Activated naive CD4-positive, alpha-beta T cell treated with anti-CD3 and anti-CD28 coated beads, Interleukin-2, amount 50 U/mL, for 24 hours (primary cell): ENCODE data around the gene RAB28.

Experiments
- H3K27ac Mint-ChIP-seq: one replicate; pipeline ENCODE4 v1.8.0; 2021; ENCODE audit warnings: mild to moderate bottlenecking, mixed read lengths
- H3K27me3 Mint-ChIP-seq: one replicate; pipeline ENCODE4 v1.8.0; 2021; ENCODE audit warnings: mixed read lengths
- H3K36me3 Mint-ChIP-seq: one replicate; pipeline ENCODE4 v1.8.0; 2021; ENCODE audit warnings: mixed read lengths
- H3K4me1 Mint-ChIP-seq: one replicate; pipeline ENCODE4 v1.8.0; 2021; ENCODE audit warnings: mixed read lengths
- H3K4me3 Mint-ChIP-seq: one replicate; pipeline ENCODE4 v1.8.0; 2021; ENCODE audit warnings: mild to moderate bottlenecking, mixed read lengths
- H3K9me3 Mint-ChIP-seq: one replicate; pipeline ENCODE4 v1.8.0; 2021; ENCODE audit warnings: mixed read lengths

The RAB28 gene

DNA sequence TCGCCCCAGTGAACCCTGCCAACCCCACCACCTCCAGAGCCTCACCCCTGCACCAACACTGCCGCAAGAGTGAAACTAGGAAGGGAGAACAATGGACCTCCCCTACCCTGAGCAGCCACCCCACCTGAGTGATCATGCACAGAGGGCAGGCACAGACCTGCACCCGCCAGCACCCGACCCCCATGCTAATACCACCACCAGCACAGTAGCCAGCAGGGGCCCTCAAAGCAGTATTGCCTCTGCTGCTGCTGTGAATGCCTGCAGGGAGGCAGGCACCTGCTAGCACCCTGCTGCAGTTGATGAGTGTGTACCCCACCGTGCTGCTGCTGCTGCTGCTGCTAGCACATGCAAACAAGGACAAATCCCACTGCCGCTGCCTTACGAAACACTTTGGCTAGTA is 100.1 kb downstream of the RAB28 start:
- no peaks in the 10 kb centered on the region for H3K27me3 Mint-ChIP-seq
- H3K4me3 Mint-ChIP-seq = no peak overlapping the region
- no peak overlapping the region for H3K27ac Mint-ChIP-seq
- H3K36me3 Mint-ChIP-seq = peaks cover 20% of the 10 kb centered on the region
- peaks cover 25% of the 10 kb centered on the region for H3K4me1 Mint-ChIP-seq
- peaks cover 8% of the 10 kb centered on the region for H3K9me3 Mint-ChIP-seq

DNA sequence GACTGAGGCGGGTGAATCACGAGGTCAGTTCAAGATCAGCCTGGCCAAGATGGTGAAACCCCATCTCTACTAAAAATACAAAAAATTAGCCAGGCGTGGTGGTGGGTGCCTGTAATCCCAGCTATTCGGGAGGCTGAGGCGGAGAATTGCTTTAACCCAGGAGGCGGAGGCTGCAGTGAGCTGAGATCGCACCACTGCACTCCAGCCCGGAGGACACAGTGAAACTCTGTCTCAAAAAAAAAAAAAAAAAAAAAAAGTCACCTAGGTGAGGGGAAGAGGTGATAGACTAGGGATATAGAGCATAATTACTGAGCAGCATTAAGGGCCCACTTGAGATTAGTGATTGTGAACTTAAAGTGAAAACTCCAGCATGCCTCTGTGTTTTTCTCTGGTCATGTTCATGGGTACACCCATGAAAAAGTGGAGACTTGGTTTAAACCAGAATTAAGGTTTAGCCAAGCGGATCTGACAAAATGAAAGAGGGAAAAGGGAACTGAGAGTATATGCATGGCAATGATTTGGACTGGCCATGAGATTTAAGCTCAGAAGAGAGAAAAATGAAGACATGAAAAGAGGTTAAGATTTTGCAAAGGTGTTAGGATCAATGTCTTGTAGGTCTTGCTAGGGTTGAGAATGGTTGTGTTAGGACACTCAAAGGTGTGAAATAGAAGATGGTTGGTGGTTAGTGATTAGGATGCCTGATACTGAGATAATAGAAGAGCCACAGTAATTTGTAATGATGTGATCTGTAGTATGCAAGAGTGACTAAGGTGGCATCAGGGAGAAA is 105.0 kb downstream of the RAB28 start:
- no peak overlapping the region for H3K4me3 Mint-ChIP-seq
- H3K27me3 Mint-ChIP-seq = no peaks in the 10 kb centered on the region
- H3K9me3 Mint-ChIP-seq = no peaks in the 10 kb centered on the region
- H3K36me3 Mint-ChIP-seq = peaks cover 17% of the 10 kb centered on the region
- H3K4me1 Mint-ChIP-seq = no peaks in the 10 kb centered on the region
- no peak overlapping the region for H3K27ac Mint-ChIP-seq

DNA sequence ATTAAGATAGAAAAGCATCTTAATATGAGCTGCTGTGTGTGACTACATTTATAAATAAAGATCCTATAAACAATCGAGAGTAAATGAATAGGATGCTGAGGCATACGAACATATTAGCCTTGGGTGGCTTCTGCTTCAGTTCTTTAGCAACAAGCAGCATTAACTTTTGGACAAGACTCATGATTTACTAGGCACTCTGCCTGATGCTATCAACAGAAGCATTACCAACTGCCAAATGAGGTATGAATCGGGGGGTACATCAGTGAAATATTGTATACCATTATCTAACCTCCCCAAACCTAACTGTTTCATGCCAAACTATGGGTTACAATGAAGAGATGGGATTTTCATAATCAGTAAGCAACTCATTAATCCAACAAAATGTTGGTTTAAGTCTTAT is 113.1 kb downstream of the RAB28 start:
- Mint-ChIP-seq H3K36me3 (peaks cover 22% of the 10 kb centered on the region), H3K27ac (no peak overlapping the region)

DNA sequence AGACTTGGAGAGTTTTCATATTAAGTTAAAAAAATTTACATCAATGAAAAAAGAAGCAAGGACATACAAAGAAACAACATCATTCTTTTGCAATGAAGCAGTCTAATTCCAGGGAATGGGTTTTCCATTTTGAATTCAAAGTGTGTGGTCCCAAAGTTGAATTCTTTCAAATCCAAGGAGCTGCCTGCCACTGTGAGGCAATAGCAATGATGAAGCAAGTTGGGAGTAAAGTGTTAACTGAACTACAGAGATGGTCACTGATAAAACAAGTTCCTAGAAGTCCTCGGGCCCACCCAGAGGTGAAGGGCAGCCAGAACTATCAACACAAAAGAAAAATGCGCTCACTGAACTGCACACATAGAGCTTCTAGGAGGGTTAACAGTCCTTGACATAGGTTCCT is 115.9 kb downstream of the RAB28 start:
- H3K27me3 Mint-ChIP-seq = no peaks in the 10 kb centered on the region
- peaks cover 20% of the 10 kb centered on the region for H3K36me3 Mint-ChIP-seq
- no peak overlapping the region for H3K4me3 Mint-ChIP-seq
- no peak overlapping the region for H3K27ac Mint-ChIP-seq
- no peaks in the 10 kb centered on the region for H3K4me1 Mint-ChIP-seq
- no peaks in the 10 kb centered on the region for H3K9me3 Mint-ChIP-seq

More for the DNA sequence above, 113.1 kb downstream of the RAB28 start:
- H3K4me1 Mint-ChIP-seq = no peaks in the 10 kb centered on the region
- H3K27me3 Mint-ChIP-seq = no peaks in the 10 kb centered on the region
- H3K4me3 Mint-ChIP-seq = no peak overlapping the region
- no peaks in the 10 kb centered on the region for H3K9me3 Mint-ChIP-seq

DNA sequence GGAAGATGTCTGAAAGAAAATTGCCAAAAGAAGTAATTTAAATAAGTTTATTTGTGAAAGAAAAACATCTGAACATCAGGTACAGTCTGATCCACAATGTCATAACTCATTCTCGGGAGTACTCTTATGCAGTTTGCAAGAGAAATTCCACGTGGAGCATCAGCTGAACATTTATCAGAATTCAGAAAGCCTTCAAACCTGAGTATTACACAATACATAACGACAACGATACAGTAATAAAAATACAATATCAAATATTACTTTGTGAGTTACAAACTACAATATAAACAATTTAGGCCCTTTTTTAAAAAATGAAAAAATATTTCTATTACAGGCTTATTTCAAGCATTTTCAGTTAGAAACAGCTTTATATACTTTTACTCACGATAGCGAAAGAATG is 116.4 kb downstream of the RAB28 start:
- H3K27me3 Mint-ChIP-seq = no peaks in the 10 kb centered on the region
- no peaks in the 10 kb centered on the region for H3K4me1 Mint-ChIP-seq
- H3K9me3 Mint-ChIP-seq = no peaks in the 10 kb centered on the region
- no peak overlapping the region for H3K4me3 Mint-ChIP-seq
- H3K27ac Mint-ChIP-seq = no peak overlapping the region
- peaks cover 21% of the 10 kb centered on the region for H3K36me3 Mint-ChIP-seq

DNA sequence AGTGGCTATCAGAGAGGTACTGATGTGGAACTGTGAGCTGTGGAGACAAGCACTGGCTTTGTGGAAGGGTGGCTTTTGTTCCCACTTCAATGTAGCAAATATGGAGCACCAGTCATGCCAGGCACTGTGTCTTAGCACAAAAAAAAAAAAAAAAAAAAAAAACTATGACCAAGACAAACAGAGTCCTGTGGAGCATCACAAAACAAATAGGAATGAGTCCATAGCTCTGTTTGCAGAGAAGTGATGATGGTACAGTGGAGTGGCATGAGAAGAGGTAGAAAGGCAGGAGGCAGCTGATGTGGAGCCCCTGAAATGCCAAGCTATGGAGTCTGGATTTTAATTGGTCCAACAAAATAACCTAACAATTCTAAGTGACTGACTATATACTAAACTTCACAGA is 116.9 kb downstream of the RAB28 start:
- peaks cover 23% of the 10 kb centered on the region for H3K36me3 Mint-ChIP-seq
- H3K9me3 Mint-ChIP-seq = no peaks in the 10 kb centered on the region
- no peaks in the 10 kb centered on the region for H3K27me3 Mint-ChIP-seq
- H3K4me1 Mint-ChIP-seq = no peaks in the 10 kb centered on the region
- H3K27ac Mint-ChIP-seq = no peak overlapping the region
- H3K4me3 Mint-ChIP-seq = no peak overlapping the region

DNA sequence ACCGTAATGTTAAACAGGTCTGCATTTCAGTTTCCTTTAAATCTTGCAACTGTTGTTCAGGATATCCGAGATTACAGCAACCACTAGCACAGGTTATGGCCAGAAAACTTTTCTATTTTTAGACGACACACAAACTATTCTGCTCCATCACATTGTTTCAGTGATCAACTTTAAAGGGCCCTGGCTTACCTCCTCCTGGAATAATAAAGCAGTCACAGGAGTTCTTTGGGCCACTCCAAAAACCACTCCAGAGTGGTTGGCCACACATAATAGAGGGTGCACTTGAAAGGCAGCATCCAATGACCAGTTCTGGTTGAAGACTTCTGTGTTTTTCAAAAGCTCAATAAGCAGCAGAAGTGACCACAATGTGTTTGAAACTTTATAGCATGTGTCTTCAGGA is 118.9 kb downstream of the RAB28 start:
- Mint-ChIP-seq H3K4me1 (no peaks in the 10 kb centered on the region), H3K36me3 (peaks cover 28% of the 10 kb centered on the region)

DNA sequence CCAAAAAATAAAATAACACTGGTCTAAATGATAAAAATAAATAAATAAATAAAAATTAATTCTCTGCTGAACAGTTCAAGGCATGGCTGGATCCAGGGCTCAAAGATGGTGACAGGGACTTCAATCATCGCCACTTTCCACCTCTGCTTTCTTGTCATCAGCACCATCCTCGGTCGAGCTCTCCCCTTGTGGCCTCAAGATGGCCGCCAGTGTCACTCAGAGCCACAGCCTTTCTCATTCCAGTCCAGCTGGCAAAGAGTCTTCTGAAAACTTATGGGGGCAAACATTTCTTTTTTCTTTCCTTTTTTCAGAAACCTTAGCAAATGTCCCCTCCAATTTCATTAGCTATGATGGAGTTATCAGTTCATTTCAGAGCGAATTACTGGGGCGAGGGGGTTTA is 119.5 kb downstream of the RAB28 start:
- H3K36me3 Mint-ChIP-seq = peaks cover 24% of the 10 kb centered on the region
- H3K4me1 Mint-ChIP-seq = no peaks in the 10 kb centered on the region
- no peaks in the 10 kb centered on the region for H3K9me3 Mint-ChIP-seq
- no peak overlapping the region for H3K27ac Mint-ChIP-seq
- H3K27me3 Mint-ChIP-seq = no peaks in the 10 kb centered on the region
- H3K4me3 Mint-ChIP-seq = no peak overlapping the region

More for the DNA sequence above, 118.9 kb downstream of the RAB28 start:
- no peaks in the 10 kb centered on the region for H3K9me3 Mint-ChIP-seq
- no peaks in the 10 kb centered on the region for H3K27me3 Mint-ChIP-seq
- no peak overlapping the region for H3K4me3 Mint-ChIP-seq
- no peak overlapping the region for H3K27ac Mint-ChIP-seq

DNA sequence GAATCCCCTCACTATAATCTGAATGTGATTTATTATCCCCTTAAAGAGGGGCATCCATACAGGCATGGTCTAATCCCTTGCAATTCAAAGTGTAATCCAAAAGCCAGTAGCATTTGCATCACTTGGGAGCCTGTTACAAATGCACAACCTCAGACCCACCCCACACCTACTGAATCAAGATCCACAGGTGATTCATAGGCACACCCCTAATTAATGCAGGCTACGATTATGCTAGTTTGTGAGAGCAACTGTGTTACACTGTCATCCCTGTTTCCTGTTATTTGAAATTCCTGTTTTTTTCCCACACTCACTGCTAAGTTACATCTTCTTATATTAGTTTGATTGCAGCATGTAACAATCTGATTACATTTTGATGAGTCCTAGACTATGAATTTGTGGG is 120.0 kb downstream of the RAB28 start:
- no peaks in the 10 kb centered on the region for H3K27me3 Mint-ChIP-seq
- H3K4me1 Mint-ChIP-seq = no peaks in the 10 kb centered on the region
- no peak overlapping the region for H3K27ac Mint-ChIP-seq
- peaks cover under 1% of the 10 kb centered on the region for H3K9me3 Mint-ChIP-seq
- no peak overlapping the region for H3K4me3 Mint-ChIP-seq
- peaks cover 24% of the 10 kb centered on the region for H3K36me3 Mint-ChIP-seq

DNA sequence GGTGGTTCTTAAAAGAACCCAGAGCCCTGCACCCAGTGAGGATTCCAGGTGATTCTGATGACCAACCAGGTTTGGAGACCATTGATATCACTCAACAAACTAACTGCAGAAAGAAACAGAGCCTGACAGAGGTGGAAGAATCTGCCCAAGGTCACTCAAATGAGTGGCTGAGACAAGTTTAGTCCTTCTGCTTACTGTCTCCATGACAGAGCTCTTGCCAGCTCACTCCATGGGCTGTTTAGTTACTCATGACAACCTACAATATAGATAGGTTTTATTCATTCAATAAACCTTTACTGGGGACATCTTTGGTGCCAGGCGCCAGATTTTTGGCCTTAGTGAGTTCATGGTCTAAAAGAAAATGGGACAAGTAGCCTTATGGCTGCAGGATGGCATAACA is 124.3 kb downstream of the RAB28 start:
- no peaks in the 10 kb centered on the region for H3K4me1 Mint-ChIP-seq

DNA sequence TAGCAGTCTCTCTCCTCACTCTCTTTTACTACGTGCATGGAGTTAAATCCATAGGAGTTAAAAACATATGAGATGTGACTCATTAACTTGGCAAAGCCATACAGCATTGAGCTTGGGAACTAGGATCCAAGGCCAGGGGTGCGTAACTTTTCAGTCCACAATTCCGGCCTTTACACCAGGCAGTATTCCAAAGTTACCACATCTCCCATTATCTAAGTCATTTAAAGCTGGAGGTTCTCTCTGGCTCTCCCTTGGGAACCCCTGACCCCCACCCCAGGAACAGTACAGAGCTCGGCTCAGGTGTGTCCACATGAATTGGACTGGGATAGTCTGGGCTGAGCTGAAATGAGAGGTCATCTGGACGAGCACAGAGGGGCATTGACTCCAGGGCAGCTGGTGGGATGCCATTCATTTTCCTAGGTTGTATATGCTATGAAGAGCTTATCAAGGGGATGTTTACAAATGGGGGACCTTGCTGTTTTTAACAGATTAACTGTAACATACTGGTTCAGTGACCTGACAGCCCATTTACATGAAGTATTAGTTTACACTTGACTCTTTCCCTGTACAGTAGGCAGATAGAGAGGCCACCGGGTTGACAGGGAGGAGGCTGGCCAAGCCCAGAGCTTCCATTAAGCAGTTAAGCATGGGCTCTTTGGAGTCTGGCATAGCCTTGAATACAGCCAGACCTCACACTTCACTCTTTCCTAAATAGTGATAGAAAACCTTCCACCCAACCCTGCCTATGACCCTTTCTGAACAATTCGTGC is 128.8 kb downstream of the RAB28 start:
- peaks cover 23% of the 10 kb centered on the region for H3K36me3 Mint-ChIP-seq
- no peak overlapping the region for H3K27ac Mint-ChIP-seq
- peaks cover 4% of the 10 kb centered on the region for H3K9me3 Mint-ChIP-seq
- no peak overlapping the region for H3K4me3 Mint-ChIP-seq
- no peaks in the 10 kb centered on the region for H3K4me1 Mint-ChIP-seq
- H3K27me3 Mint-ChIP-seq = no peaks in the 10 kb centered on the region

More for the DNA sequence above, 124.3 kb downstream of the RAB28 start:
- Mint-ChIP-seq H3K4me3 (no peak overlapping the region), H3K27ac (no peak overlapping the region), H3K27me3 (no peaks in the 10 kb centered on the region), H3K9me3 (peaks cover 4% of the 10 kb centered on the region), H3K36me3 (peaks cover 21% of the 10 kb centered on the region)

DNA sequence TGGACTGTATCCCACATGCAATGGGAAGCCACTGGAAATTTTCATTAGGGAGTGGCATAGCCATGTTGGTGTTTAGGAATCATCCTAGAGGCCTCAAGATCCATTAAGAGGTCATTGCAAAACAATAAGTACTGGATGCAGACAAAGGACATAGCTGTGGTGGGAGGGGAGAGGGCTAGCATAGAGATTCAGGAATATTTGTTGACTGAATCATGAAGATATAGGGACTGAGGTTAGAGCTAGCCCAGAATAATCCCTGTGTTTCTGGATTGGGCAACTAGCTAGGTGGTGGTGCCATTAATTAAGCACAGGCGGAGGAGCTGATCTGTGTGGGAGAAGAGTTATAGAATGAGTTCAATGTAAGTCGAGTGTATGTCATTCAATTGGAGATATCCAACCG is 135.0 kb downstream of the RAB28 start:
- H3K9me3 Mint-ChIP-seq = no peaks in the 10 kb centered on the region
- H3K36me3 Mint-ChIP-seq = peaks cover 23% of the 10 kb centered on the region
- no peaks in the 10 kb centered on the region for H3K4me1 Mint-ChIP-seq
- no peaks in the 10 kb centered on the region for H3K27me3 Mint-ChIP-seq
- no peak overlapping the region for H3K27ac Mint-ChIP-seq
- no peak overlapping the region for H3K4me3 Mint-ChIP-seq

DNA sequence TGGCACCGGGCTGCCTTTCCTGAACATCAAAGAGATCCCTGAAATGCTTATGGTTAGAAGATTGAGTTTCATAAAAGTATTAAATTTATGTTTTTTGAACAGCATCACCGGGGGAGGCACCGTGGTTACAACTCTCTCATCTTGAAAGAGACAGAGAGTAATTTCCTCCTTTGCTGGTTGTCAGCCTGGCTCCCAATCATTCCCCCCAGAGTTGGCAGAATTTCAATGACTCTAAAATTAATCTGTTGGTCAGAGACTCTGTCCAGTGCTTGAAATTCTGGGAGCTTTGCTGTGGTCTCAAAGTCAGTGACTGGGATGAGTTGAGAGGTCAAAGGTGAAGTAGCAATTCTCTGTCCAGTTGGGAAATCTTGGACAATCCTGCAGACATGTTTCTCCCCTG is 135.9 kb downstream of the RAB28 start:
- Mint-ChIP-seq H3K36me3 (peaks cover 20% of the 10 kb centered on the region), H3K9me3 (no peaks in the 10 kb centered on the region), H3K27me3 (no peaks in the 10 kb centered on the region), H3K4me1 (no peaks in the 10 kb centered on the region), H3K4me3 (no peak overlapping the region), H3K27ac (no peak overlapping the region)

DNA sequence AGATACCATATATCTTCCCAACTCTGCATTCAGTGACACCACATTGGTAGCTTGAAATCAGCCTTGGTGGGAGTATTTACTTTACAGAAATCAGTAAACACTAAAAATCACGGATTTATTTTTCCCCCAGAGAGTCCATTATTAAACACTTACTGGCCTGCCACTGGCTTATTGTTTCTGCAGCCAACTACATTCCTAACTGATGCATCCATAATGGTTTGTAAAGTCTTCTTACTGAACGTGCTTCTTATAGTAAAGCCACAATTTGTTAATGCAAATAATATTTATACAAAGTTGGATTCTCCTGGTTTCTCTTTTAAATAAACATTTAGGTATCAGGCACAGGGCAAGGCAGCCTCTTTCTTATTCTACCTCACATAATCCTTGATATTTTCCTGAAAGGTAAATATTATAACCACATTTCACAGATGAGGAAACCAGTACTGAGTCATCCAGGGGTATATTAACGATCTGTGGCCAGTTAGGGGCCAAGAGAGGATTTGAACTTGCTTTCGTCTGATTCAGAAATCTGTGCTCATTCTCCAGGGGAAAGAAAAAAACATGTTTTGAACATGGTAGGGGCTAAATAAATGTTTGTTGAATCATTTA is 136.5 kb downstream of the RAB28 start:
- no peaks in the 10 kb centered on the region for H3K4me1 Mint-ChIP-seq
- H3K36me3 Mint-ChIP-seq = peaks cover 17% of the 10 kb centered on the region
- H3K27ac Mint-ChIP-seq = no peak overlapping the region
- no peaks in the 10 kb centered on the region for H3K27me3 Mint-ChIP-seq
- H3K9me3 Mint-ChIP-seq = no peaks in the 10 kb centered on the region
- no peak overlapping the region for H3K4me3 Mint-ChIP-seq

DNA sequence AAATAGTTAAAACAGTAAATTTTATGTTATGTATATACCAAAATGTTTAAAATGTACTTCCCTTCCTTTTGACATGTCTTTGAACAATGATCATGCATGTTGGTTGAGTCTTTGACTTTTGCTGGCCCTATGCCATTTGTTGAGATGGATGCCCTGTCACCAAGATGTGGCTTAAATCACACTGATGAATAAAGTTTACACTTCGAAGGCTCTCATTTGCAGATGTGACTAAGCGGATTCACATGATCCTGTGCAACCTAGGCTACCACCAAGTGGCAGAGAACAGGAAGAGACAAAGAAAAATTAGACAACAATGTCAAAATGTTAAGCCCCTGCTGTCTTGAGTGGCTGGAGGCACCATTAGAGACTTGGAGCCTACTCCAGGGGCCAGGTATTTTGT is 139.9 kb downstream of the RAB28 start:
- Mint-ChIP-seq H3K36me3 (peaks cover 8% of the 10 kb centered on the region), H3K27ac (no peak overlapping the region), H3K4me1 (no peaks in the 10 kb centered on the region), H3K27me3 (no peaks in the 10 kb centered on the region), H3K4me3 (no peak overlapping the region), H3K9me3 (no peaks in the 10 kb centered on the region)

DNA sequence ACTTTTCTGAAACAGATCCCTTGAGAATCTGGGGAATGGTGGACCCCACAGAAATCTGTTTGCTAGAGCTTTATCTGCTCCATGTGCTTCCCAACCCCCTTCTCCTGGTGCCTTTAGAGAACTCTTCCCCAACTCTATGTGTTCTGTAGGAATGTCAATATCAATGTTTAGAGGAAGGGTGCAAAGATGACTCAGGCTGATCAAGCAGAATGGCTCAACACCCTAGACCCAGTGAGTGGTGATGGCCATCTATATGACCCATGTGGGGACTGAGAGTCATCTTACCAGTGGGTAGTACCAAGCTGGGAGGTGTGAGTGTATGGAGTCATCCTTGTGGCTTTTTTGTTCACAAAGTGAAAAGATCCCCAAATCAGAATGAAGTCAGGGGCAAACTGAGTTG is 143.5 kb downstream of the RAB28 start:
- Mint-ChIP-seq H3K4me1 (no peaks in the 10 kb centered on the region), H3K4me3 (no peak overlapping the region)

More for the DNA sequence above, 143.5 kb downstream of the RAB28 start:
- Mint-ChIP-seq H3K9me3 (no peaks in the 10 kb centered on the region), H3K27ac (no peak overlapping the region), H3K27me3 (no peaks in the 10 kb centered on the region), H3K36me3 (peaks cover 14% of the 10 kb centered on the region)
